Transverse colon (tissue), 4 donors: ENCODE results near the gene FANCC. TPM values are rescaled to one million over a fixed set of nuclear protein-coding genes. Genes with fewer than 3 reads are reported as not detected.
A peak's percentile ranks its signal among the peaks of the same experiment; 100 is the strongest.

Source experiments
- DNase-seq: peaks from one replicate; pipeline ENCODE4 v3.0.0-alpha.2; 2019
- H3K27ac ChIP-seq, 4 donors: fragments of 200-600 bp; sonication (generic); 2 replicates each; pipeline ENCODE4 v1.5.1; 2016 to 2018; ENCODE audit warnings: inconsistent platforms in 4 of 4
- H3K27me3 ChIP-seq: fragments of 200-600 bp; sonication (generic); 2 replicates; pipeline ENCODE4 v1.5.1; 2017; ENCODE audit warnings: inconsistent platforms
- H3K36me3 ChIP-seq, 4 donors: fragments of 200-600 bp; sonication (generic); 2 replicates each; pipeline ENCODE4 v1.5.1; 2017 to 2019; ENCODE audit warnings: inconsistent platforms in 4 of 4
- H3K4me1 ChIP-seq, 4 donors: fragments of 200-600 bp; sonication (generic); 2 replicates each; pipeline ENCODE4 v1.5.1; 2017 to 2020; ENCODE audit warnings: inconsistent platforms in 4 of 4
- H3K4me3 ChIP-seq, 4 donors: fragments of 200-600 bp; sonication (generic); 1 replicate in 1 of 4; 2 replicates in 3 of 4; pipeline versions ENCODE4 v1.5.1 to v1.6.1; 2017 to 2019; ENCODE audit warnings: inconsistent platforms in 4 of 4
- H3K9me3 ChIP-seq, 2 donors: fragments of 200-600 bp; sonication (generic); 2 replicates each; pipeline ENCODE4 v1.5.1; 2017 to 2019; ENCODE audit warnings: inconsistent platforms in 2 of 2
- CTCF ChIP-seq, 5 experiments: fragments of 200-600 bp in 3 of 5; fragments of 450-650 bp in 2 of 5; sonication (generic) in 3 of 5; IDR thresholded peaks; 1 replicate in 2 of 5; 2 replicates in 3 of 5; pipeline ENCODE4 v1.5.1; 2016 to 2017; ENCODE audit warnings: antibody characterized with exemption in 5 of 5, inconsistent platforms in 3 of 5, mild to moderate bottlenecking in 2 of 5, moderate library complexity in 1 of 5
- EP300 ChIP-seq: sonication (generic); formaldehyde crosslinking; IDR thresholded peaks from one replicate; pipeline ENCODE4 v1.6.1; 2017; ENCODE audit warnings: antibody characterized with exemption, low read depth
- POLR2A ChIP-seq: fragments of 450-650 bp; IDR thresholded peaks from one replicate; pipeline ENCODE4 v1.6.1; 2016; ENCODE audit warnings: antibody characterized with exemption, mild to moderate bottlenecking, moderate library complexity
- POLR2AphosphoS5 ChIP-seq, 3 donors: sonication (generic); formaldehyde crosslinking; IDR thresholded peaks; one replicate each; pipeline ENCODE4 v1.6.1; 2016; ENCODE audit warnings: antibody characterized with exemption in 3 of 3
- WGBS, 2 donors: methylation state at CpG; one replicate each; pipeline ENCODE4 v1.1.5; 2018; ENCODE audit warnings: low coverage in 1 of 2; 5-methylcytosine and 5-hydroxymethylcytosine counted together
- in situ Hi-C, 4 donors: fragments of 200-750 bp; cut with MboI; loops; one replicate each; pipeline versions ENCODE4 v1.15.0 to v1.15.1; 2017; ENCODE audit warnings: low sequenced_read_pairs in 3 of 4, low pct_ligation_motif_present in 1 of 4, low pct_unique_long_range_greater_than_20kb in 1 of 4
- intact Hi-C: fragments of 100-400 bp; cut with DNase I; formaldehyde crosslinking; loops from one replicate; pipeline ENCODE4 v1.15.1; 2023; ENCODE audit warnings: low total_unique reads
- total RNA-seq, 4 donors: library from RNA; depleted of rRNA; stranded (reverse); fragments of >200 nt; gene quantifications; one replicate each; pipeline ENCODE4 v1.1.0, GENCODE V29; 2016

The FANCC gene
- total RNA-seq, 4 donors from 2014 or later = 4.0 to 10.3 (median 9.5) TPM

- 78% methylated on average over 6 of the region's 6 CpGs; no CpG with 5 or more reads in 1 of the 2 donors for WGBS, 2 donors
- H3K4me1 ChIP-seq = peaks cover 14 to 42% (median 29%) of the 10 kb centered on the region in 4 donors
- H3K9me3 ChIP-seq = no peaks in the 10 kb centered on the region
- H3K27me3 ChIP-seq = no peaks in the 10 kb centered on the region
- H3K4me3 ChIP-seq = no peak overlapping the region
- H3K36me3 ChIP-seq = no peaks in the 10 kb centered on the region
- H3K27ac ChIP-seq = peak overlapping the region in 2 of 4 donors; percentile 1 to 19
- no peak for DNase-seq
- TF ChIP-seq CTCF (IDR thresholded peaks at IDR 0.05) (no peak), POLR2AphosphoS5 (IDR thresholded peaks at IDR 0.05) (no peak), POLR2A (no peak), EP300 (no peak)
- in situ Hi-C loops = no loop called here
- intact Hi-C loops = no loop called here
Measured at GRCh38 chr9:95096807-95097206, 220.7 kb downstream of the FANCC start.

- 91% methylated on average over 12 of the region's 12 CpGs; no CpG with 5 or more reads in 1 of the 2 donors for WGBS, 2 donors
- intact Hi-C loops (no loop called here), in situ Hi-C loops (no loop called here)
- peaks cover 14 to 42% (median 31%) of the 10 kb centered on the region in 4 donors for H3K4me1 ChIP-seq
- H3K9me3 ChIP-seq = no peaks in the 10 kb centered on the region
- no peak for TF ChIP-seq POLR2AphosphoS5 (IDR thresholded peaks at IDR 0.05)
- TF ChIP-seq POLR2A = no peak
- TF ChIP-seq CTCF (IDR thresholded peaks at IDR 0.05) = no peak
- TF ChIP-seq EP300 = no peak
- no peak for DNase-seq
- H3K4me3 ChIP-seq = no peak overlapping the region
- H3K36me3 ChIP-seq = no peaks in the 10 kb centered on the region
- H3K27ac ChIP-seq = peak overlapping the region in 2 of 4 donors; percentile 1 to 19
- H3K27me3 ChIP-seq = no peaks in the 10 kb centered on the region
Measured at GRCh38 chr9:95096381-95096780, 221.1 kb downstream of the FANCC start.

GRCh38 chr9:95095641-95096355 lies 221.7 kb downstream of the FANCC start:
- H3K27ac ChIP-seq = peak overlapping the region; percentile 5 to 91 (median 62)
- in situ Hi-C loops = no loop called here
- WGBS, 2 donors = 80 to 91% methylated on average over 8 to 22 of the region's 22 CpGs
- no peaks in the 10 kb centered on the region for H3K36me3 ChIP-seq
- no peak overlapping the region for H3K4me3 ChIP-seq
- TF ChIP-seq CTCF (IDR thresholded peaks at IDR 0.05) (no peak), EP300 (no peak), POLR2A (no peak), POLR2AphosphoS5 (IDR thresholded peaks at IDR 0.05) (no peak)
- peaks cover 19 to 44% (median 37%) of the 10 kb centered on the region in 4 donors for H3K4me1 ChIP-seq
- intact Hi-C loops = no loop called here
- H3K27me3 ChIP-seq = no peaks in the 10 kb centered on the region
- no peaks in the 10 kb centered on the region for H3K9me3 ChIP-seq
- DNase-seq = no peak

- WGBS, 2 donors = 83 to 87% methylated on average over 8 to 10 of the region's 10 CpGs
- no peak for TF ChIP-seq CTCF (IDR thresholded peaks at IDR 0.05)
- TF ChIP-seq POLR2A = no peak
- no peak for TF ChIP-seq POLR2AphosphoS5 (IDR thresholded peaks at IDR 0.05)
- TF ChIP-seq EP300 = no peak
- Histone ChIP-seq H3K27me3 (no peaks in the 10 kb centered on the region), H3K4me3 (no peak overlapping the region), H3K27ac (peak overlapping the region; percentile 83 to 92 (median 90)), H3K4me1 (peaks cover 30 to 62% (median 53%) of the 10 kb centered on the region in 4 donors), H3K36me3 (no peaks in the 10 kb centered on the region), H3K9me3 (no peaks in the 10 kb centered on the region)
- intact Hi-C loops = no loop called here
- in situ Hi-C loops = no loop called here
- DNase-seq = no peak
Measured at GRCh38 chr9:95094002-95094401, 223.5 kb downstream of the FANCC start.
